Adrenal gland (tissue), 12 donors: ENCODE measurements around the gene KDM2B. TPM values are rescaled to one million over a fixed set of nuclear protein-coding genes. Genes with fewer than 3 reads are reported as not detected.
A peak's percentile ranks its signal among the peaks of the same experiment; 100 is the strongest.

ENCODE experiments used
- DNase-seq, 7 donors: peaks; one replicate each; pipeline ENCODE4 v3.0.0-alpha.2; 2019 to 2020
- H3K27ac ChIP-seq, 5 donors: fragments of 200-600 bp; sonication (generic) in 4 of 5; 1 replicate in 3 of 5; 2 replicates in 2 of 5; pipeline versions ENCODE4 v1.5.1 to v1.8.0; 2016 to 2020; ENCODE audit warnings: mild to moderate bottlenecking in 1 of 5
- H3K27me3 ChIP-seq: fragments of 200-600 bp; 2 replicates; pipeline ENCODE4 v1.8.0; 2021
- H3K36me3 ChIP-seq, 2 donors: fragments of 200-600 bp; replicated peaks in 1 of 2; 1 replicate in 1 of 2; 2 replicates in 1 of 2; pipeline versions ENCODE4 v1.5.1 to v1.8.0; 2018 to 2022
- H3K4me1 ChIP-seq, 2 donors: fragments of 200-600 bp; replicated peaks in 1 of 2; 1 replicate in 1 of 2; 2 replicates in 1 of 2; pipeline versions ENCODE4 v1.5.1 to v1.8.0; 2018 to 2021
- H3K4me3 ChIP-seq, 4 donors: fragments of 200-600 bp; sonication (generic) in 3 of 4; one replicate each; pipeline ENCODE4 v1.5.1; 2016 to 2018
- H3K9me3 ChIP-seq, 3 donors: fragments of 200-600 bp; sonication (generic) in 1 of 3; replicated peaks in 1 of 3; 1 replicate in 2 of 3; 2 replicates in 1 of 3; pipeline versions ENCODE4 v1.5.1 to v1.8.0; 2016 to 2021
- CTCF ChIP-seq, 6 experiments: fragments of 450-650 bp in 4 of 6; fragments of 200-600 bp in 2 of 6; sonication (generic) in 1 of 6; IDR thresholded peaks; 1 replicate in 5 of 6; 2 replicates in 1 of 6; pipeline versions ENCODE4 v1.5.1 to v1.8.0; 2016 to 2021; ENCODE audit warnings: antibody characterized with exemption in 6 of 6, mild to moderate bottlenecking in 2 of 6, moderate library complexity in 1 of 6
- POLR2A ChIP-seq, 2 donors: fragments of 450-650 bp; IDR thresholded peaks; one replicate each; pipeline ENCODE4 v1.6.1; 2017; ENCODE audit warnings: antibody characterized with exemption in 2 of 2, mild to moderate bottlenecking in 2 of 2, moderate library complexity in 1 of 2
- WGBS, 4 donors: extraction: QIAGEN DNeasy Blood & Tissue Kit in 2 of 4; methylation state at CpG; one replicate each; pipeline versions ENCODE4 v1.1.5 to v1.1.7; 2013 to 2017; 5-methylcytosine and 5-hydroxymethylcytosine counted together
- intact Hi-C, 2 donors: fragments of 100-400 bp; cut with DNase I; formaldehyde crosslinking; loops; one replicate each; pipeline versions ENCODE4 v1.14.1 to v1.15.0; 2022 to 2023
- polyA plus RNA-seq, 3 donors: library from polyadenylated mRNA; stranded (reverse); fragments of 200-250 nt in 2 of 3; fragments of 350-450 nt in 1 of 3; fragmentation: Illumina TruSeq in 1 of 3; extraction: RNeasy Lipid Tissue Mini Kit (QIAGEN cat#74804) in 1 of 3; gene quantifications; one replicate each; pipeline ENCODE4 v1.2.3, GENCODE V29; 2013 to 2014
- total RNA-seq, 9 donors: library from RNA; depleted of rRNA in 4 of 9; stranded (reverse); fragments of >200 nt in 4 of 9; fragments of 120-200 nt in 1 of 9; fragmentation: NEBNext Ultra II Directional in 1 of 9; extraction: Animal tissue kit (Norgen Biotek cat#: 25700) in 1 of 9; gene quantifications; one replicate each; pipeline versions ENCODE4 v1.1.0 to v1.2.4, GENCODE V29; 2013 to 2023
- donor health status: healthy with polysubstance abuse.
- donor health status: Bipolar disorder and iron deficiency.
- donor health status: DM: yes; HTN: yes; CAD: no.
- donor health status: DM: no; HTN: no; CAD: no.
- donor health status: DM: no; HTN: no; CAD: no.
- donor health status: DM: yes; HTN: yes; CAD: no.

The KDM2B gene
- total and polyA plus RNA-seq, 12 donors: 5.0 to 40.6 (median 17.2) TPM

DNA sequence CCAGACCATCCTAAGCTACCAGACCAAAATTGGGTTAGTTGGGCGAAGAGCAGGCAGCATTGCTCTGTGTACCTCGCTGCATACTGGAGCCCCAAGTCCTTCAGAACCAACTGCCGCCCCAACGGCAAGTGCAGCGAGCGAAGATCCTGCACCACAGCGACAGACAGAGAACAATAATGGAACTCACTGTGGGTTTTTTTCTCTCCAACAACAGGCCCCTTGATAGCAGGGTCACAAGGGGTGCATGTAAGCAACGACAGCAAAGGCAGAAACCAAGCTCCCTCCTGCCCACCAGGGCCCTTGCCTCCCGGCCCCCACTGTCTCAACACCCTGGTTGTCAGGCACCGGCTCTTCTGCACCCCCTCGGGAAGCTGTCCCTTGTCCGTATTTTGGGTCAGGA, 141.9 kb downstream of the KDM2B start:
- intact Hi-C loops: loop anchor here in 1 of 2 donors (2.0 kb wide), 1 partner anchor 114 kb away; no protein-coding TSS in a partner anchor
- peak in 1 of 7 donors; percentile 28 for DNase-seq
- H3K36me3 ChIP-seq: peaks cover 0 to 36% of the 10 kb centered on the region in 2 donors
- H3K4me1 ChIP-seq: no peaks in the 10 kb centered on the region
- TF ChIP-seq POLR2A (IDR thresholded peaks at IDR 0.05) (no peak), CTCF (IDR thresholded peaks at IDR 0.05) (no peak)
- no peaks in the 10 kb centered on the region for H3K27me3 ChIP-seq
- no peak overlapping the region for H3K4me3 ChIP-seq
- no peak overlapping the region for H3K27ac ChIP-seq
- 84 to 97% (median 91%) methylated on average over 11 to 12 of the region's 12 CpGs for WGBS, 4 donors
- H3K9me3 ChIP-seq: no peaks in the 10 kb centered on the region

GRCh38 chr12:121436706-121437105, 144.1 kb downstream of the KDM2B start:
- Histone ChIP-seq H3K36me3 (peaks cover 0 to 41% of the 10 kb centered on the region in 2 donors), H3K27ac (no peak overlapping the region), H3K4me1 (no peaks in the 10 kb centered on the region), H3K4me3 (no peak overlapping the region), H3K27me3 (no peaks in the 10 kb centered on the region), H3K9me3 (no peaks in the 10 kb centered on the region)
- peak in 1 of 7 donors; percentile 15 for DNase-seq
- intact Hi-C loops: no loop called here
- TF ChIP-seq CTCF (IDR thresholded peaks at IDR 0.05) (no peak), POLR2A (IDR thresholded peaks at IDR 0.05) (no peak)
- 80 to 88% (median 86%) methylated on average over 2 of the region's 2 CpGs for WGBS, 4 donors

DNA sequence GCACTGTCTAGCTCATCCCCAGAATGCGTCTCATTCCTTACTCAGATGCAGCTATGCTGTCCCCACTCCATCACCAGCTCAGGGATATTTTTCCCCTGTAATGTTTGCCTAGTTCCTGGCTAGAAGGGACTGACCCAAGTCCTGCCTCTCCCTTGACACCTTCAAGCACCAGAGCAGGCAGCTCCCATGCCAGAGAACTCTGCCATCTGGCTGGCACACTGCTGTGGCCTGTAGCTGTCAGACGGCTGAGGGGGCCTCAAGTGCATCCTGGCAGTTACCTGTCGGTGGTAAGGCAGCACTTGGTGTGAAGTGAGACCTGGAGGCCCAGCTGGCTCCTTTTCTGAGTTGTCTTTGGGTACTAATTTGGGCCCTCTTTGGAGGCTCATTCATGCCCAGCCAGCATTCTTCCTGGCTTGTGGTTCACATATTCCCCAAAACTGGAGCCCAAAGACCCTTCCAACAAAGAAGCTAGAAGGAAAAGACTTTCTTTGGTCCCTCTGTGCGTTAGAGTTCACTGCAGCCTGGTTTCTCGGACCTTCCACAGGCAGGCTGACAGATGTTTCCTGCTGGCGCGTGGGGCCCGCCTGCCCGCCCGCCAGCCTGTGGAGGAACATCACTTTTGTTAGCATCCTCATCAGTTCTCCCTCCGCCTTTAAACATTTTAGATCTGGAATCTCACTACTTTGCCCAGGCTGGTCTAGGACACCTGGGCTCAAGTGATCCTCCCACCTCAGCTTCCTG, 147.9 kb downstream of the KDM2B start:
- H3K27me3 ChIP-seq: no peaks in the 10 kb centered on the region
- WGBS, 4 donors: 83 to 93% (median 88%) methylated on average over 7 to 11 of the region's 11 CpGs
- H3K9me3 ChIP-seq: no peaks in the 10 kb centered on the region
- intact Hi-C loops: no loop called here
- H3K4me3 ChIP-seq: no peak overlapping the region
- peaks cover 0 to 54% of the 10 kb centered on the region in 2 donors for H3K36me3 ChIP-seq
- DNase-seq: no peak
- H3K27ac ChIP-seq: no peak overlapping the region
- no peaks in the 10 kb centered on the region for H3K4me1 ChIP-seq
- TF ChIP-seq CTCF (IDR thresholded peaks at IDR 0.05): no peak
- no peak for TF ChIP-seq POLR2A (IDR thresholded peaks at IDR 0.05)

GRCh38 chr12:121430833-121431415, 149.9 kb downstream of the KDM2B start:
- Histone ChIP-seq H3K4me1 (peaks cover 0 to 2% of the 10 kb centered on the region in 2 donors), H3K9me3 (no peaks in the 10 kb centered on the region), H3K27me3 (no peaks in the 10 kb centered on the region), H3K4me3 (no peak overlapping the region), H3K36me3 (peaks cover 0 to 64% of the 10 kb centered on the region in 2 donors), H3K27ac (no peak overlapping the region)
- DNase-seq: no peak
- 93 to 96% (median 94%) methylated on average over 6 of the region's 6 CpGs for WGBS, 4 donors
- intact Hi-C loops: no loop called here
- no peak for TF ChIP-seq CTCF (IDR thresholded peaks at IDR 0.05)
- TF ChIP-seq POLR2A (IDR thresholded peaks at IDR 0.05): no peak
